GM21360 (cell line): ENCODE results near the gene SNUPN.

Experiments used
- ATAC-seq: cut with Tn5 transposase; IDR thresholded peaks from one replicate; pipeline ENCODE4 v1.9.1; 2021; ENCODE audit warnings: mild to moderate bottlenecking, moderate library complexity; ENCODE audit not compliant: unreplicated experiment

Gene SNUPN

DNA sequence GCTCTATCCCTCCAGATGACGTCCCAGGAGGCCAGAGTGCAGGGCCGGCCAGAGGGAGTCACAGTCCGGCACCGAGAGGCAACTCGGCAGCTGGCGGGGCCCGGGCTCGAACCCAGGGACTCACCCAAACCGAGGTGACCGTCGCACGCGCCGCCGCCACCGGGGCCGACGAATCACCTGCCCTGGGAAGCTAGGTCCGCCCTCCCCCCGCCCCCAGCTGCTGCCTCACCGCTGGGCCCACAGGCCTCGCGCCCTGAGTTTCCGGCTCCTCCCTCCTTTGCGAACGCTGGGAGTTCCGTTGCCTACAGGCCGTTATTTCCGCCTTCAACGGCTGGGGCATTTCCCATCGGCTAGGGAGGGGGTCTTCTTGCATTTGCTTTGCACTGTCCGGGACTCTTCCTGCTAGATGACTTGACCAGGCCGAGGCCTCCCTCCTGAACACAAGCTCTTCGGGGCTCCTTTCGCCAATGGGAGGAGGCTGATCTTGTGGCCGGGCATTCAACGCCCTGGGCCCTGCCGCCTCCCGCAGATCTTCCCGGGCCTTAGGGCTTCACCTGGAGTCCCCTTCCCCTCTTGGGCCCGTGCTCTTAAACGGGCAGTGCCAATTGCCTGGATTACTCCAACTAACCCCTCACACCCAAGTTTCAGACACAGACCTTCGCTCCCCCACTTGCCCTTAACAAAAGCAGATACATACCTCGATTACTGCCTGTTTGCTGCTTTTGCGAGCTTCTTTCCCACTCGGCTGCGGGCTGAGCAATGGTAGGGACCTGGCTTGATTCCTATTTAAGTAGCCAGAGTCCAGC is at the start of gene SNUPN:
Gene SNUPN (minus strand): TSS at position 184 of the 806 bp plus-strand sequence. CDS start 4,674 bp downstream, outside the sequence.
- ATAC-seq: peak; percentile 78

DNA sequence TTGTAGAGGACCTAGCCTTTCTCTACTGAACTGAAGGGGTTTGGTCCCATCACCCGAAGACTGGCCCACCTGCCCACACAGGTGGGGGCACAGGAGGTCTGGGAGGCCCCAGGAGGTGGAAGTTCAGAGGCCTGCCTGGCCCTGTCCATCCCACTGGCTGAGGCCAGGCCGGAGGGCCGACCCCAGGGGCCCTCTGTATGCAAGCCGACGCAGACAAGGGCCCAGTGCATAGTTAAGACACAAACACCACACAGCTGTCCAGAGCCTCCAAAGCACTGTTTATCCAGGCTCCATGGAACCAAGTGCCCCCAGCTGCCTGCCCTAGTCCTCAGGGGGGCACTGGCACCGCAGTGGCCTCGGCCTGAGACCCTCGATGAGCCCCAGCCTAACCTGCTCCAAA is 48.8 kb upstream of the SNUPN start:
- ATAC-seq: no peak

DNA sequence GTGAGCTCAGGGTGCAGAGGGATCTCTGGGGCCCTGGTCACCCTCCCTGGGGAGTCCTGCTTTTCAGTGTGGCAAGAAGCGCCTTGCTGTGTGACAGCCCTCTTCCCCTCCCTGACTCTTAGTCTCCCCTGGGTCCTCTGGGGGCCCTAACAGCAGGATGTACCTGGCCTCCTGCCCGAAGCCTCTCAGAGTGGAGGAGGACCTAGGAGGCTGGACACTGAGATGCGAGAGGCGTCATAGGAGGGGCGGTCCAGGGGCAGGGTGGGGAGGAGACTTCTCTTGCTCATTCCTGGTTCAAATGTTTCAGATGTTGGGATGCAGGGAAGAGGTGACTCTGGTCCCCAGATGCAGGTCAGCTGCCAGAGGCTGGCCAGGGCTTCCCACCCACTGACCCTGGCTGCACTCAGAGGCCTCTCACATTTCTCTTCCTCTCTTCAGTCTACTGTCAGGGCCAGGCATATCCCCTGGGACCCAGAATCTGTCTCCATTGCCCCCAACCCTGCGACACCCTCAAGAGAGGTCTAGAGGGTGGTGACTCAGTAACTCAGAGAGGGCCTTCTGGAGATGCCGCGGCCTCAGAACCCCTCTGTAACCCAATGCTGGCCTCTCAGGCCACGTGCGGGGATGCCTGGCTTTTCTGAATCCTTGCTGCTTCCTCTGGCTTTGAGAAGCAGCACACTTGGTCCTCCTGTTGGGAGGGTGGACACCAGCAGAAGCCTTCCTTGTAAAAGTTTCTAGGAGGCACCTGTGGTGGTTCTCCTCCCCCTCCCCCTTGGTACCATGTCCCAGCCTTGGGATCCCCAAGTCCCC is 48.1 kb upstream of the SNUPN start:
- ATAC-seq: no peak

DNA sequence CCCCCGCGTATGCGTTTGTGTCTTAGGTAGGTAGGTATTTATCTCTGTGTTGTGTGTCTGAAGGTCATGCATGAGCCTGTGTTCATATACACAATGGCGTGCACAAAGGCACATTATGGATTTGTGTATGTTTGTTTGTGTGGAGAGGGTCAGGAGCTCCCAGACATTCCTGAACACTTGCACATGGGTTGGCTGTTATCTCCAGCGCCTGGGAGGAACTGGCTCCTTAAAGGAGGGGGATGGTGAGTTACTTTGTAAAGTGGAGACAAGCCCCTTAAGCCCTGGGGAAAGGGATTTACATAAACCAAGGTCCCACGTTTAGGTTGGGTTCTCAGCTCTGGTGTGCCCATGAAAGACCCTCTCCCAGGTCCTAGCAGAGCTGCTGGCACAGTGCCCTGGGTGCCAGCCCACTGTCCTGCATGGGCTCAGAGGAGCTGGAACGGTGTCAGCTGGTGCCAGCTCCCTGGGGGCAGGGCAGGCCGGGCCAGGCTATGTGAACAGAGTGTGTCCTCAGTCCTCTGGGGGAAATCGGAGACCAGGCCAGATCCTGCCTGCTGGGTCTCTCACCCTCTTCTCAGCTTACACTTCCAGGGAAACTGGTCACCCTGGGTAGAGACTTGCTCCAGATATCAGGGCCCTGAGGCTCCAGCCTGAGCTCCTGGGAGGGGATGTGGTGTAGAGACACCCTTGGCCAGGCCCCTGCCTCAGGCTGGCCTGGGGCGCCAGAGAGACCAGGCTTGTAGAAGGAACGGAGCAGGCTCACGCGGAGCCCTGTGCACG is 47.3 kb upstream of the SNUPN start:
- ATAC-seq: no peak

DNA sequence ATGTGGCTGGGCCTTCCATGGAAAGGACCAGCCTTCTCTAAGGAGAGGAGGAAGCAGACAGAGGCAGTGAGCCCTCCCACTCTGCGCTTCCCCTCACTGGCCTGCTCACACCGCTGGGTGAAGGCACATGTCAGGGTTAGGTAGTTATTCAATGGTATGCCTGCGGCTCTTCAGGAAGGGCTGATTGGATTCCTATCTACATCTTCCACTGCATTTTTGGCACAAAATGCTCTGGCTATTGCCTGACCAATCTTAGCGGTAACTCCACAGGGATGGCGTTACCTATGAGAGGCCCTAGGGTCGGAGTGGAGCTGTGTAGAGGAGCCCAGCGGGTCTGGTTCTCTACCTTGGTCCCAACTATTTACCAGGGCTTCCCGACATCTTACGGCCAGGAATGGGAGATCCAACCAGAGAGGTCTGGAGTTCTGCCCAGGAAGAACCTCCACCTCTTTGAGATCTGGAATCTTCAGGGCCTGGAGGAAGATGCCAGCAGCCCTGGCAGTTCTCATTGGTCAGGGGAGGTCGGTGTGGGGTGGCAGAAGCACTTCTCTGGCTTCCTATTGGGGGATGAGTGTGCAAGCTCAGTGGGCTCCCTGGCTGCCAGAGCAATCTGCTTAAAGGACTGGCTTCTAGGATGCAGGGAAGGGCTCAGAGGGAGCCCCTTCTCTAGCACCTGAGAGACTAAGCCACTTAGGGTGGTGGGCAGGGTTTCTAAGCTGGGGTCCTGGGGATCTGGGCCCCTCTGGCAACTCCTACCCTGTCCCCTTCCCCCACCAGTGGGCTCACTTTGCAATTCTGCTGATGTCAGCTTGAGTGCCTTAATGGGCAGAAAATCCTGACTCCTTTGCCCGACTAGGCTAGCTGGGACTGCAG is 46.4 kb upstream of the SNUPN start:
- no peak for ATAC-seq

DNA sequence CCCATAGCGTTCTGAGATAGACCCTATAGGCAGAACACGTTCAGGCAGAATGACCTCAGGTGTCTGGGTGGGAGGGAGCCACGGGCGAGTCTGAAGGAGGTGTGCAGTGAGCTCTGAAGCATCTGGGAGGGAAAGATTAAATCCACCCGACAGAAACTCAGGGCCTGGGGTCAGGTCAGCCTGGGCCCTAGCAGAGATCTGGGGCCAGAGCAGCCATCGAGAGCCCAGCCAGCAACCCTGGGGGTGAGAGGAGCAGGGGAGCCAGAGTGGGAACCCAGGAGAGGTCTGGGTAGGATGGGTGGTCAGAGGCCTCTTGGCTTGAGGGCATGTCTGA is 44.3 kb upstream of the SNUPN start:
- no peak for ATAC-seq

DNA sequence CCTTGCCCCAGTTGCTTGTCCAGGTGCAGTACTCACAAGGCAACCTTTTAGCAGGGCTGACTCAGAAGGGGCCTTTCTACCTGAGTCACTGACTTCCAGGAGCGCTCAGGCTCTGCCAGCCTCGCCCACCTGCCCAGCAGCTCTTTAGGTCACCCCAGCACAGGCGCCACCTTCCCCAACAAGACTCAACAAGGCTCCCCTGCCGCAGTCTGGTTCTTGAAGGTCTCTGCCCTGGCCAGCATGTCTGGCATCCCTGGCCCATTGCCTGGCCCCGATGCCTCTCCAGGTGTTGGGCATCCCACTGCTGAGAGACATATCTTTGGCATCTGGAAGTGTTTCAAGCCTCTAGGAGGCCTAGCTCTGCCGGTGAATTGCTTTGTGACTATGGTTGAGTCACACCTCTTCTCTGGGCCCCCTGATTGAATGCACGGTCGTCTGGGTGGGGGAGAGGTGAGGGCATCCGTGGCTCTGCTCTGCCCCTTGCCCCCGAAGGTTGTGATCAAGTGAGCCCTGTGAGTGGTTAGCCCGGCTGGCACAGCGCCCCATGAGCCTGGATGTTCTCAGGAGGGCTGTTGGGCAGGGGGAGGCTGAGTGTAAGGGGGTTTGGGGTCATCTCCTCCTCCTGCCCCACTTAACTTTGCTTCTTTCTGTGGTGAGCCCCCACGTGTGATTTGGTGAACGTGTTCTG is 43.8 kb upstream of the SNUPN start:
- ATAC-seq: no peak

DNA sequence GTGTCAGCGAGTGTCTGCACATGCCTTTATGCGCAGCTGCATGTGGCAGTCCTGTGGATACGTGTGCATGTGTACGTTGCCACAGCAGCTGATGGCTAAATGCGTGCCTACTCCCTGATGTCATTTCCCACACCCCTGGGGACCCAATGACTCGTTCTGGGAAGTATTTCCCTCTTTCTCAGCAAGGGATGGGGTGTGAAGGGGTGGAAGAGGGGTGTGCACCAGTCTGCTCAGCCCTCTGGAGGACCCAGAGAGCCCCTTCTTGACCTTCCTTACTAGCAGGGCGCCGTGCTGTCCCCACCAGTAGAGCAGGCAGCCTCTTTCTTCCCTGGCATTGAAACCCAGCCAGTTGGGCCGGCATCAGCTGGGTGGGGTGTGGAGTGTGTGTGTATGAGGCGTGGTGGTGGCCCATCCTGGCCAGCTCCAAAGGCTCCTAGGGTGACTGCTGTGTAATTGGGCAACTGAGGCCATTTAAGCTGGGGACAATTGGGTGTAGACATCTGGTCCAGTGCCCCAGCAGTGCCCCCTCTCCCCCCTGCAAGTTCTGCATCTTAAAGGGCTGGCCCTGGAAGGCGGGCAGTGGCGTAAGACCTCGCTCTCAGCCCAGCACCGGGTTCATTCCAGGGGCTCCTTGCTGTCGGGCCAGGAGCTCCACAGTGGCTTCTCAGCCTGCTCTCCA is 41.4 kb upstream of the SNUPN start:
- ATAC-seq: no peak

DNA sequence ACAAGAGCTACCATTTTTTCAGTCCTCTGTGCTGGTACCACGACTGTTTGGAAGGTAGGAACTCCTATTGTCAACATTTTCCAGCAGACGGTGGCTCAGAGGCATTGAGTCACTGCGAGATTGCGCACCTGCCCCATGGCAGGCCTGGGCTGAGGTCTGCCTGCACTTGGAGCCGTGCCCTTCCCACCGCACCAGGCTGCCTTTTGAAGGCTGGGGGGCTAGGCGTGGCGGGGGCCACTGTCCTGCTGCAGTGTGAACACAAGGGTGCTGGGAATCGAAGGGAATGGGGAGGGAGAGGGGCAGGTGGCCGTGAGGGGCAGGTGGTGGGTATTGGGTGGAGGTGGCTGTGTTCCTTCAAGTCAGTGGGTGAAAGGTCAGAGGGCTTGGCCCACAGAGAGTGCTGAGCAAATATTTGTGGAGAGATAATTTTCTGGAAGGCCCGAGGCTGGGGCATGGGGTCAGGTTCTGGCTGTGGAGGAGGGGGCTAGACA is 38.5 kb upstream of the SNUPN start:
- no peak for ATAC-seq

DNA sequence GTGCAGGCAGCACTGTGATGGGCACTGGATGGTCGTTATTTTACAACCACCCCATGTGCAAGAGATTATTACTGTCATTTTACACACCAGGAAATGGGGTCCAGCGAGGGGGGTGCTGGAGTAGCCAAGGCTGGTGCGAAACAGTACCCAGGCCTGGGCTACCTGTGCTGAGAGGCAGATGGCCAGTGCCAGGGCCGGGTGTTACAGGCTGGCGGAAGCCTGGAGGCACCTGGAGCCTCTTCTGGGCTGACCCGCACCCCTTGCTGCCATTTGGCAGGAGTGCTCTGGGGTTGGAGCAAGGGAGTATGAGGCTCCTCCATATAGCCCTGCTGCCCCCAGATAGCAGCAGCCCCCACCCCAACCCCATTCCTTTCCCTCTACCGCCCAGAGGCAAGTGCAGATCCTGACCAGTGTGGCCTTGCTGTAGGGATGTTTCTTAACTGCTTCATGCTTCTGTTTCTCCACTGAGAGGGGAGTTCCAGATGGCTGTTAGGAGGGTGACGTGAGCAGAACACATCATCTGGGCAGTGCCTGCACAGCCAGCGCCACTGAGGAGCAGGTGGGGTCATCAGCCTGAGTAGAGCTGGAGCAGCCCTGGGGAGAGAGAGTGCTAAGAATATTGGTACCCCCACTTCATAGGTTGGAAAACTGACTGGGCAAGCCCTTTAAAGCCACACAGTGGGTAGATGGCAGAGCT is 37.4 kb upstream of the SNUPN start:
- ATAC-seq: no peak

DNA sequence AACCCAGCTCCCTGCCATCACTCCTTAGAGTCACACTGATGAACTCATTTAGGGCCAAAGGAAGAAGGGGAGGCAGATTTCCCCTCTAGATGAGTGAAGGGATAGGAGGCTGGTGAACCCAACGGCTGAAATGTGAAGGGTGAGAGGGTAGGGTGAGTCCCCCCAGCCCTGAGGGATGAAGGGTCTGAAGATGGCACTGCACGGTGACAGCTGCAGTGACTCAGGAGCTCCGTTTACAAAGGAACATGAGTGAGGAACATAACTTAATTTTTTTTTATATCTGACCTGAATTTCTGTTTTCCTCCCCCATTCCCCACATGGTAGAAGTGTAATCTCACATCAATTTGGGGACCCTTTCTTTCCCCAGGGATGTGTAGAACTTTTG is 36.2 kb upstream of the SNUPN start:
- no peak for ATAC-seq

DNA sequence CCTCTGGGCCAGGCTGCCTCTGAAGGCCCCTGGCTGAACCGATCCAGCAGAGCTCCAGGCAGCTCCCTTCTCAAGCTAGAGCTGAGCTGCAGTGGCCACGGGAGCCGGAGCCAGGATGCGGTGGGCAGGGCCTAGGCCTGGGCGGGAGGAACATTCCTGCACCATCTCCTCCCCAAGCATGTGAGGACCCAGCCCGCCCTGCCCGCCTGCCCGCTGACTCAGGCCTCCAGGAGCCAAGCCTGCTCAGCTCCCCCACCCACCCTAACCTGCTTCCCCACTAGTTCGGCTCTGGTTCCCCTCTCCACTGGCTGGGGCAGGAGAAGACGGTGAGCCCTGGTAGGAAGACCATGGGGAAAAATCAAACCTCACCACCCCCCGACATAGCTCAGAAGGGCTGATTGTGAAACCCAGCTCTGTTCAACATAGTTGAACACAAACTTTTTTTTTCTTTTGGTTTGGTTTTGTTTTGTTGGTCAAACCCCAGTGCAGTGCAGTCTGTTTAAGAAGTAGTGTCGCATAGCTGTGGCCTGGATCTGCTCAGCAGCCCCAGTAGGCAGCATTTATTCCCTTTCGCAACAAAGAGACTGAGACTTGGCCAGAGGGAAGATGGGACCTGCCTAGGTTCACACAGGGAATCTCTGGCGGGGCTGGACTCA is 35.7 kb upstream of the SNUPN start:
- ATAC-seq: no peak

DNA sequence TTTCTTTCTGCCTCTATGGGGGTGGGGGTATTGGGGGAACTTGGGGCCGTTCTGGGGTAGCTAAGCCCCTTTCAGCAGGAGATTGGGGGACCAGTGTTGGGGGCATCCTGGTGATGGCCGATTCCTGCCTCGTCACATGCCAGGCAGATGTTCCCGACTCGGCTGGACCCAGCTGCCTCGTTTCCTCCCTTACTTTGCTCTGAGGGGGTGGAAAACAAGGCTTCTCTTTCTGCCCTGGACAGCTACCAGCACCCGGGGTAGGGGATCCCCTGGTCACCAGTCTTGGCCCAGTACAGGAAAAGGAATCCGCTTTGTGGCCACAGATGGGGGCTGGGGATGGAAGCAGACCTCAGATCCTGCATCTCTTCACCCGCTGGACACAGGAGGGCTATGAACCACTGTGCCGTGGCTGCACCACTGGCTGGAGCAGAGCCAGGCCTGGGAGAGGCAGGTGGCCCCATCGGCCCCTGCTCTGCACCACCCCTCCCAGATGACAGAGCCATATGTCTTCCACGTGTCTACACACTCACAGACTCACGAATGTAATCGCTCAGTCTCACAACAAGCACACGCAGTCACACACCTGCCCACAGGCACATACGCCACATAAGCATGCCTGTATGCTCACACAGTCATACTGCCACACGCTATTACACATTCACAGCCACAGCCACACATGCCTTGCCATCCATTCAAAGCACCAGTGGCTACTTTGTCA is 34.6 kb upstream of the SNUPN start:
- no peak for ATAC-seq

DNA sequence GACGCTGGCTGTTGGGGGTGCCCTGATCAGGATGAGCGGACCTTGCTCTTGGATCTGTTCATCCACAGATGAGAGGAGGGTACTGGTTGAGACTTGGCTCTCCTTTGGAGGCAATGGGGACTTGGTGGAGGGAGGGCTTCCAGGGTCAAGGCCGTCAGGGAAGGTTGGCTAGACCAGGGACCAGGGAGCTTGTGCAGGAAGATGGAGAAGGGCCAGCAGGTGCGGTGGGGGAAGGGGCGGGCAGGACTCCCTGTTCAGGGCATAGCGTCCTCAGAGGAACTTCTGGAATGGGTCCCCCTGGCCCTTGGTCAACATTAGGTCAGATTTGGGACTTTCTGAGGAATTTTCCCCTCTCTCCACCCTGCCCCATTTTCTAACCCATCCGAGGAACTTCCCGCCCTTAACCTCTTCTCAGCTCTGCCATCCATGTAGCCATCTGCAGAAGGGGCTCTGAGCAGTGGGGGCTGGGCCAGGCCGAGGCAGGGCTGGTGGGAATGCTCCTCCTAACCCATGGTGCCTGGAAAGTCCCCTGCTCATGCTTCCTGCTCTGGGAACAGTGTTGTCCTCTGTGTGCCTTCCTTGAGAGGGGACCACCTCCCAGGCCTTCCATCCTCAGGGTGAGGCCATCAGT is 33.7 kb upstream of the SNUPN start:
- ATAC-seq: no peak

DNA sequence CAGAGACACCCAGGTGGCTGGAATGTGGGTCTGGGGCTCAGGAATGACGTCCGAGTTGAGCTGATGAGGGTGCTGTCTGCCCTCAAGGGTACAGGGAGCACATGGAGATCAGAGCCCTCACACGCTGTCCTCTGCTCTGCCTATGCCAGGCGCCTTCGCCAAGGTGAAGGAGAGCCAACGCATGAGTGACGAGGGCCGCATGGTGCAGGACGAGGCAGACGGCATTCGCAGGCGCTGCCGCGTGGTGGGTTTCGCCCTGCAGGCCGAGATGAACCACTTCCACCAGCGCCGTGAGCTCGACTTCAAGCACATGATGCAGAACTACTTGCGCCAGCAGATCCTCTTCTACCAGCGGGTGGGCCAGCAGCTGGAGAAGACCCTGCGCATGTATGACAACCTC is 31.3 kb upstream of the SNUPN start:
- no peak for ATAC-seq

DNA sequence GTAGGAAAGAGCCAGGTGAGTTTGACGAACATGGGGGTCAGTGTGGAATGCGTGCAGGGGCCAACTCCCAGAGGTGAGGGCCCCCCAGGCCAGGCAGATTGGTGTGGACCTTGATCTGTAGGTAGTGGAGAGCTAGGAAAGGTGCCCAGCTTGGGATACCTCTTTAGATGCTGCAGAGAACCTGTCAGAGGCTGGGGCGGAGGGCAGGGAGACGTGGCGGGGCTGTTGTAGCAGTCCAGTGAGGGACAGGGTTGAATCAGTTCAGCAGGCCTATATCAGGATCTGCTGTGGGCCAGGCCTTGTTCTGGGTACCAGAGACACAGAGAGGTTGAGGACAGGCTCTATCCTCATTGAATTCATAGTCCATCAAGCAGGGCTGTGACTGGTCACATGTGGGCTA is 30.8 kb upstream of the SNUPN start:
- ATAC-seq: no peak

DNA sequence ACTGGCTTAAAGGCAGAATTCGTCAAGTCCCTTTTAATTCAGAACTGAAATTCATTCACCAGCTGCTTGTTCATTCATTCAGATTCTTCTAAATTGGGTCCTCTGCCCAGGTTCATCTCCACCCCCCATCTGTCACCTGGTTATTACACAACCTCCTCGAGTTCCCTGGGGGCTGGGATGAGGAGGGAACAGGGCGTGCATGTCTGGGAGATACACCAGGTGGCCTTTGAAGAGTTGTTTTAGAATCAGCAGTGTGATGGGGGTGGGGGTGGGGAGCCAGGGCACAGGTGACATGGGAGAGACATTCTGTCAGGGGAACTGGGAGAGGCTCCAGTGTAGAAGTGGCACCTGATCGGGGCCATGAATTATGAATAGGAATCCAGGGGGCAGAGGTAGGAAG is 30.4 kb upstream of the SNUPN start:
- ATAC-seq: no peak
